ENCODE data around the gene GINM1. TPM values are rescaled to one million over a fixed set of nuclear protein-coding genes. Genes with fewer than 3 reads are reported as not detected.
A peak's percentile ranks its signal among the peaks of the same experiment; 100 is the strongest.

The GINM1 gene, protein sequence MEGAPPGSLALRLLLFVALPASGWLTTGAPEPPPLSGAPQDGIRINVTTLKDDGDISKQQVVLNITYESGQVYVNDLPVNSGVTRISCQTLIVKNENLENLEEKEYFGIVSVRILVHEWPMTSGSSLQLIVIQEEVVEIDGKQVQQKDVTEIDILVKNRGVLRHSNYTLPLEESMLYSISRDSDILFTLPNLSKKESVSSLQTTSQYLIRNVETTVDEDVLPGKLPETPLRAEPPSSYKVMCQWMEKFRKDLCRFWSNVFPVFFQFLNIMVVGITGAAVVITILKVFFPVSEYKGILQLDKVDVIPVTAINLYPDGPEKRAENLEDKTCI
- 24.4 and 27.8 TPM in 2 replicates for polyA plus RNA-seq (2012; rRNA removed)
- 34.5 and 41.4 TPM in 2 replicates for polyA plus RNA-seq (2012; cell fraction: cytosol; rRNA removed)
- 8.5 and 12.2 TPM in 2 replicates for polyA plus RNA-seq (2012; cell fraction: nucleus; rRNA removed)

DNA sequence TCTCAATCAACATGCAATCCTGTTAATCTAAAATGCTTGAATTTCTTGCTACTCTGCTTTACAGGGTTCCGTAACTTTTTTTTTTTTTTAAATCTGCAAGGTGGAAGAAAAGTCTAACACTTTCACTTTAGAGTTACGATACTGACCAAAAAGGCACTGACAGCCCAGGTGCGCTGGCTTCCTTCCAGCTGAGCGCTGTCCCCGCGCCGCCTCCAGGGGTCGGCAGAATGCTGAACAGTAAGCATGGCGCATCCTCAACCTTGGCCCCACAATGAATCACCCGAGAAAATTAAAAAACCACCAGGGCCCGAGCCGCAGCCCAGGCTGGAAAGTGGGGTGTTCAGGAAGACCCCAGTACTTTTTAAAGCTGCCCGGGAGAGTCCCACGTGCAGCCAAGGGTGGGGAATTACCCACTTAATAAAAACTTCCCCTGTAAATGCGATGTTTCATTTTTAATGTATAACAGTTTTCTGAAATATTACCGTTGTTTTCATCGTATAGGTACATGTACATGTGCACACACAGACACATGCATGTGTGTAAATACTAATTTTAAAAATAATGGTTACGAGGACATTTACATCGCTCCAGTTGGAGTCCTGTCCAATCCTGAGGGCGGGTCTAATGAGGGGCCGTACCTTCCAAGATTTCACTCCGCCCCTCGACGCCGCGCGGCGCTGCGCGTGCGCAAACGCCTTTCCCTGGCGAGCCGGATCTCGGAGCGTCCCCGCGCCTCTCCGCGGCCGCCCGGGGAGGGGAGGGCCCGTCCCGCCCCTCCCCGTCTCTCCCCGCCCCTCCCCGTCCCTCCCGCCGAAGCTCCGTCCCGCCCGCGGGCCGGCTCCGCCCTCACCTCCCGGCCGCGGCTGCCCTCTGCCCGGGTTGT, at the start of gene GINM1:
GINM1 (plus strand) TSS at position 849 of the 883 bp plus-strand sequence. CDS start 40 bp downstream, outside the sequence.
- ChIA-PET CTCF (interaction anchor here (0.6 to 2.0 kb wide), 10 partner anchors 13 to 358 kb away, joined by 3 to 11 read pairs (median 4); partner anchors contain the start of gene PPIL4), POLR2A (interaction anchor here (0.5 to 1.0 kb wide), 2 partner anchors 20 to 577 kb away, joined by 3 to 5 read pairs; partner anchors contain the start of gene PPIL4)
- TF ChIP-seq, protein P1, sequence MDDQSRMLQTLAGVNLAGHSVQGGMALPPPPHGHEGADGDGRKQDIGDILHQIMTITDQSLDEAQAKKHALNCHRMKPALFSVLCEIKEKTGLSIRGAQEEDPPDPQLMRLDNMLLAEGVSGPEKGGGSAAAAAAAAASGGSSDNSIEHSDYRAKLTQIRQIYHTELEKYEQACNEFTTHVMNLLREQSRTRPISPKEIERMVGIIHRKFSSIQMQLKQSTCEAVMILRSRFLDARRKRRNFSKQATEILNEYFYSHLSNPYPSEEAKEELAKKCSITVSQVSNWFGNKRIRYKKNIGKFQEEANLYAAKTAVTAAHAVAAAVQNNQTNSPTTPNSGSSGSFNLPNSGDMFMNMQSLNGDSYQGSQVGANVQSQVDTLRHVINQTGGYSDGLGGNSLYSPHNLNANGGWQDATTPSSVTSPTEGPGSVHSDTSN (IDR thresholded peaks at IDR 0.05), result 0 out of 2 replicates have a peak, but pooled peaks have one; percentile 12
- TF ChIP-seq SIN3A (IDR thresholded peaks at IDR 0.05; ENCODE audit: borderline replicate concordance, low read depth, low read length) (peak; percentile 79; the same call in 1 of the 2 replicates), MEF2A (IDR thresholded peaks at IDR 0.05; ENCODE audit: borderline replicate concordance, low read depth) (no peak), FOXJ3 (CRISPR knock-in tag; IDR thresholded peaks at IDR 0.05) (no peak), YY1 (IDR thresholded peaks at IDR 0.05; ENCODE audit: low read depth) (peak; percentile 59; the same call in 1 of the 2 replicates), TAF1 (IDR thresholded peaks at IDR 0.05; ENCODE audit: borderline replicate concordance, low read depth, low read length) (0 out of 2 replicates have a peak, but pooled peaks have one; percentile 39), RFX5 (IDR thresholded peaks at IDR 0.05; ENCODE audit: low read length) (no peak), EZH2phosphoT487 (IDR thresholded peaks at IDR 0.05; ENCODE audit: borderline replicate concordance, low read depth) (no peak), TCF12 (IDR thresholded peaks at IDR 0.05) (peak; percentile 33), RAD21 (IDR thresholded peaks at IDR 0.05; ENCODE audit: low read length) (peak; percentile 68), GABPA (IDR thresholded peaks at IDR 0.05; ENCODE audit: low read depth) (no peak), NRF1 (IDR thresholded peaks at IDR 0.05; ENCODE audit: low read depth, low read length) (peak; percentile 82), EP300 (IDR thresholded peaks at IDR 0.05; ENCODE audit: borderline replicate concordance in 1 of 2, low read depth in 1 of 2, low read length in 1 of 2) (no peak), NFIC (IDR thresholded peaks at IDR 0.05; ENCODE audit: borderline replicate concordance) (peak; percentile 87)
- TF ChIP-seq, protein P2, sequence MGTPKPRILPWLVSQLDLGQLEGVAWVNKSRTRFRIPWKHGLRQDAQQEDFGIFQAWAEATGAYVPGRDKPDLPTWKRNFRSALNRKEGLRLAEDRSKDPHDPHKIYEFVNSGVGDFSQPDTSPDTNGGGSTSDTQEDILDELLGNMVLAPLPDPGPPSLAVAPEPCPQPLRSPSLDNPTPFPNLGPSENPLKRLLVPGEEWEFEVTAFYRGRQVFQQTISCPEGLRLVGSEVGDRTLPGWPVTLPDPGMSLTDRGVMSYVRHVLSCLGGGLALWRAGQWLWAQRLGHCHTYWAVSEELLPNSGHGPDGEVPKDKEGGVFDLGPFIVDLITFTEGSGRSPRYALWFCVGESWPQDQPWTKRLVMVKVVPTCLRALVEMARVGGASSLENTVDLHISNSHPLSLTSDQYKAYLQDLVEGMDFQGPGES (IDR thresholded peaks at IDR 0.05; ENCODE audit: low read depth, low read length), result no peak
- TF ChIP-seq, protein P3, sequence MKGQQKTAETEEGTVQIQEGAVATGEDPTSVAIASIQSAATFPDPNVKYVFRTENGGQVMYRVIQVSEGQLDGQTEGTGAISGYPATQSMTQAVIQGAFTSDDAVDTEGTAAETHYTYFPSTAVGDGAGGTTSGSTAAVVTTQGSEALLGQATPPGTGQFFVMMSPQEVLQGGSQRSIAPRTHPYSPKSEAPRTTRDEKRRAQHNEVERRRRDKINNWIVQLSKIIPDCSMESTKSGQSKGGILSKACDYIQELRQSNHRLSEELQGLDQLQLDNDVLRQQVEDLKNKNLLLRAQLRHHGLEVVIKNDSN (IDR thresholded peaks at IDR 0.05; ENCODE audit: borderline replicate concordance, low read depth), result no peak
- TF ChIP-seq, protein P4, sequence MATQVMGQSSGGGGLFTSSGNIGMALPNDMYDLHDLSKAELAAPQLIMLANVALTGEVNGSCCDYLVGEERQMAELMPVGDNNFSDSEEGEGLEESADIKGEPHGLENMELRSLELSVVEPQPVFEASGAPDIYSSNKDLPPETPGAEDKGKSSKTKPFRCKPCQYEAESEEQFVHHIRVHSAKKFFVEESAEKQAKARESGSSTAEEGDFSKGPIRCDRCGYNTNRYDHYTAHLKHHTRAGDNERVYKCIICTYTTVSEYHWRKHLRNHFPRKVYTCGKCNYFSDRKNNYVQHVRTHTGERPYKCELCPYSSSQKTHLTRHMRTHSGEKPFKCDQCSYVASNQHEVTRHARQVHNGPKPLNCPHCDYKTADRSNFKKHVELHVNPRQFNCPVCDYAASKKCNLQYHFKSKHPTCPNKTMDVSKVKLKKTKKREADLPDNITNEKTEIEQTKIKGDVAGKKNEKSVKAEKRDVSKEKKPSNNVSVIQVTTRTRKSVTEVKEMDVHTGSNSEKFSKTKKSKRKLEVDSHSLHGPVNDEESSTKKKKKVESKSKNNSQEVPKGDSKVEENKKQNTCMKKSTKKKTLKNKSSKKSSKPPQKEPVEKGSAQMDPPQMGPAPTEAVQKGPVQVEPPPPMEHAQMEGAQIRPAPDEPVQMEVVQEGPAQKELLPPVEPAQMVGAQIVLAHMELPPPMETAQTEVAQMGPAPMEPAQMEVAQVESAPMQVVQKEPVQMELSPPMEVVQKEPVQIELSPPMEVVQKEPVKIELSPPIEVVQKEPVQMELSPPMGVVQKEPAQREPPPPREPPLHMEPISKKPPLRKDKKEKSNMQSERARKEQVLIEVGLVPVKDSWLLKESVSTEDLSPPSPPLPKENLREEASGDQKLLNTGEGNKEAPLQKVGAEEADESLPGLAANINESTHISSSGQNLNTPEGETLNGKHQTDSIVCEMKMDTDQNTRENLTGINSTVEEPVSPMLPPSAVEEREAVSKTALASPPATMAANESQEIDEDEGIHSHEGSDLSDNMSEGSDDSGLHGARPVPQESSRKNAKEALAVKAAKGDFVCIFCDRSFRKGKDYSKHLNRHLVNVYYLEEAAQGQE (IDR thresholded peaks at IDR 0.05; ENCODE audit: low read depth, low read length), result peak; percentile 63; the same call in 1 of the 2 replicates
- TF ChIP-seq, protein P5, sequence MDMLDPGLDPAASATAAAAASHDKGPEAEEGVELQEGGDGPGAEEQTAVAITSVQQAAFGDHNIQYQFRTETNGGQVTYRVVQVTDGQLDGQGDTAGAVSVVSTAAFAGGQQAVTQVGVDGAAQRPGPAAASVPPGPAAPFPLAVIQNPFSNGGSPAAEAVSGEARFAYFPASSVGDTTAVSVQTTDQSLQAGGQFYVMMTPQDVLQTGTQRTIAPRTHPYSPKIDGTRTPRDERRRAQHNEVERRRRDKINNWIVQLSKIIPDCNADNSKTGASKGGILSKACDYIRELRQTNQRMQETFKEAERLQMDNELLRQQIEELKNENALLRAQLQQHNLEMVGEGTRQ (IDR thresholded peaks at IDR 0.05; ENCODE audit: borderline replicate concordance, low read depth, low read length), result no peak
- TF ChIP-seq, protein P6, sequence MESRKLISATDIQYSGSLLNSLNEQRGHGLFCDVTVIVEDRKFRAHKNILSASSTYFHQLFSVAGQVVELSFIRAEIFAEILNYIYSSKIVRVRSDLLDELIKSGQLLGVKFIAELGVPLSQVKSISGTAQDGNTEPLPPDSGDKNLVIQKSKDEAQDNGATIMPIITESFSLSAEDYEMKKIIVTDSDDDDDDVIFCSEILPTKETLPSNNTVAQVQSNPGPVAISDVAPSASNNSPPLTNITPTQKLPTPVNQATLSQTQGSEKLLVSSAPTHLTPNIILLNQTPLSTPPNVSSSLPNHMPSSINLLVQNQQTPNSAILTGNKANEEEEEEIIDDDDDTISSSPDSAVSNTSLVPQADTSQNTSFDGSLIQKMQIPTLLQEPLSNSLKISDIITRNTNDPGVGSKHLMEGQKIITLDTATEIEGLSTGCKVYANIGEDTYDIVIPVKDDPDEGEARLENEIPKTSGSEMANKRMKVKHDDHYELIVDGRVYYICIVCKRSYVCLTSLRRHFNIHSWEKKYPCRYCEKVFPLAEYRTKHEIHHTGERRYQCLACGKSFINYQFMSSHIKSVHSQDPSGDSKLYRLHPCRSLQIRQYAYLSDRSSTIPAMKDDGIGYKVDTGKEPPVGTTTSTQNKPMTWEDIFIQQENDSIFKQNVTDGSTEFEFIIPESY (IDR thresholded peaks at IDR 0.05; ENCODE audit: borderline replicate concordance, low read depth), result no peak

More for the DNA sequence above, at the start of gene GINM1:
- Histone ChIP-seq H3K27ac (ENCODE audit: low read depth in 2 of 2, low read length in 1 of 2) (peak within 1 kb of the TSS; percentile 66 to 84), H2AFZ (ENCODE audit: low read depth) (peak within 1 kb of the TSS; percentile 100), H3K9ac (peak within 1 kb of the TSS; percentile 94), H3K79me2 (ENCODE audit: insufficient read depth) (peaks cover 40% of the 10 kb centered on the region), H3K36me3 (replicated peaks in 1 of 2; ENCODE audit: control insufficient read depth in 1 of 2, insufficient read depth in 2 of 2, low read length in 1 of 2) (no peaks in the 10 kb centered on the region), H3F3A (replicated peaks; ENCODE audit: insufficient read depth) (peaks cover 24% of the 10 kb centered on the region), H3K9me3 (no peaks in the 10 kb centered on the region), H3K4me2 (peak within 1 kb of the TSS; percentile 87), H3K27me3 (ENCODE audit: insufficient read depth) (no peaks in the 10 kb centered on the region), H4K20me1 (ENCODE audit: insufficient read depth) (peaks cover 17% of the 10 kb centered on the region; the same call in 1 of the 2 replicates), H3K9me2 (no peaks in the 10 kb centered on the region), H3K4me1 (ENCODE audit: control insufficient read depth in 1 of 2, insufficient read depth in 2 of 2, low read depth in 1 of 2, low read length in 1 of 2) (peaks cover 2 to 4% of the 10 kb centered on the region in 2 experiments; a peak in 3 of 4 replicates), H3K4me3 (ENCODE audit: low read depth in 2 of 2, low read length in 1 of 2) (peak within 1 kb of the TSS; percentile 86 to 91)
- DNase-seq, result peak; percentile 99
- under 1% methylated on average over 22 of the region's 59 CpGs for WGBS (ENCODE audit: low lambda C conversion rate)

Data from SK-N-SH (cell line).